ENCODE results near the gene ERP44.
"Not testable (repeated sequence)": the region's sequence is repeated elsewhere in the genome, so short reads cannot be mapped to it uniquely, and the experiment has no call there.

The ERP44 gene

GRCh38 chr9:100098887-100099721 is at the start of gene ERP44, which contains the start of gene INVS:
ERP44 (minus strand) TSS chr9:100099000; CDS start chr9:100098840, 160 bp downstream.
INVS (plus strand) TSS chr9:100099243; CDS start chr9:100104522, 5,279 bp downstream.
- DNase-seq, result peak; percentile 99

DNA sequence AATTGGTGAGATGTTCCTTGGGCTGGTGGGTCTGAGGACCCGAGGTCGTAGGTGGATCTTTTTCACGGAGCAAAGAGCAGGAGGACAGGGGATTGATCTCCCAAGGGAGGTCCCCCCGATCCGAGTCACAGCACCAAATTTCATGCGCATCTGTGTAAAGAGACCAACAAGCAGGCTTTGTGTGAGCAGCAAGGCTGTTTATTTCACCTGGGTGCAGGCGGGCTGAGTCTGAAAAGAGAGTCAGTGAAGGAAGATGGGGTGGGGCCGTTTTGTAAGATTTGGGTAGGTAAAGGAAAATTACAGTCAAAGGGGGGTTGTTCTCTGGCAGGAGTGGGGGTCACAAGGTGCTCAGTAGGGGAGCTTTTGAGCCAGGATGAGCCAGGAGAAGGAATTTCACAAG is 47.2 kb upstream of the ERP44 start:
- not testable (repeated sequence) for DNase-seq

DNA sequence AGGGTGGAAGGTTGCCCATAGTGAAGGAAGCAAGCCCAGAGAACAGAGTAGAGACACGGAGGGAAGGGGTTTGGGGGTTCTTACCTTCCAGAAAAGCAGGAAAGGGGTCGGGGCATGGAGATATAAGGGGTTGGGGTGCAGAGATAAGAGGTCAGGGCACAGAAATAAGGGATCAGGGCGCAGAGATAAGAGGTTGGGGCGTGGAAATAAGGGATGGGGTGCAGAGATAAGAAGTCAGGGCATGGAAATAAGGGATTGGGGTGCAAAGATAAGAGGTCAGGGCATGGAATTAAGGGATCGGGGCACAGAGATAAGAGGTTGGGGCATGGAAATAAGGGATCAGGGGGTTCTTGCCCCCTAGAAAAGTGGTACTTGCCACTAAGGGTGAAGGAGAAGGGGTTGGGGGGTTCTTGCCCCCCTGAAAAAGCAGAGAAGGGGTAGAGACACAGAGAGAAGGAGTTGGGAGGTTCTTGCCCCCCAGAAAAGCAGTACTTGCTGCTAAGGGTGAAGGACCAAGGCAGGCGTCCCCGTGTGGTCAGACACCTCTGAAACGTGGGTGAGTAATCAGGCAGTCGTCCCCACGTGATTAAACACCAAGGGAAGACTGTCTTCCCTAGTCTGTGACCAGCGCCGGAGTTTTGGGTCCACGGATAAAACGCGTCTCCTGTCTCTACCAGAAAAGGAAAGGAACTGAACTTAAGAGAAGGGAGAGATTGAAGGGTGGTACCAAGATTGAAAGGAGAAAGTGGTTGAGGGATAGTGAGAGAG is 46.6 kb upstream of the ERP44 start:
- not testable (repeated sequence) for DNase-seq

DNA sequence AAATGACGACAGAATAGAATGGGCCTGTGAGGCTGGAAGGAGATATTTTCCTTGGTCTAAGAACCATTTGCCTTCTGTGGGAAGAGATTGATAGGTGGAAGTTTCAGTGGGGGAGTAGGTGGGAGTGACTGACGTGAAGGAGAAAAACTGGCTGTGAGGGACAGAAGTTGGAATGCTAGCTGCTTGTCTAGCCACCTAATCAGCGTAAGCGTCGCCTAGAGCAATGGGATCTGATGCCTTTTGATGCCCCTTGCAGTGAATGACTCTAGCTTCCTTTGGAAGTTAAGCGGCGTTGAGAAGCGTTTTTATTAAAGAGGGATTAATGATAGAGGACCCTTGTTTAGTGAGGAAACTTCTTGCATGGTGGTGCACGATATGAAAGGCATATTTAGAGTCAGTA is 43.1 kb upstream of the ERP44 start:
- not testable (repeated sequence) for DNase-seq

DNA sequence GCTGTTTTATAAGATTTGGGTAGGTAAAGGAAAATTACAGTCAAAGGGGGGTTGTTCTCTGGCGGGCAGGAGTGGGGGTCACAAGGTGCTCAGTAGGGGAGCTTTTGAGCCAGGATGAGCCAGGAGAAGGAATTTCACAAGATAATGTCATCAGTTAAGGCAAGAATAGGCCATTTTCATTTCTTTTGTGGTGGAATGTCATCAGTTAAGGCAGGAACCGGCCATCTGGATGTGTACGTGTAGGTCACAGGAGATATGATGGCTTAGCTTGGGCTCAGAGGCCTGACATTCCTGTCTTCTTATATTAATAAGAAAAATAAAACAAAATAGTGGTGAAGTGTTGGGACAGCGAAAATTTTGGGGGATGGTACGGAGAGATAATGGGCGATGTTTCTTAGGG is 41.5 kb upstream of the ERP44 start:
- not testable (repeated sequence) for DNase-seq

DNA sequence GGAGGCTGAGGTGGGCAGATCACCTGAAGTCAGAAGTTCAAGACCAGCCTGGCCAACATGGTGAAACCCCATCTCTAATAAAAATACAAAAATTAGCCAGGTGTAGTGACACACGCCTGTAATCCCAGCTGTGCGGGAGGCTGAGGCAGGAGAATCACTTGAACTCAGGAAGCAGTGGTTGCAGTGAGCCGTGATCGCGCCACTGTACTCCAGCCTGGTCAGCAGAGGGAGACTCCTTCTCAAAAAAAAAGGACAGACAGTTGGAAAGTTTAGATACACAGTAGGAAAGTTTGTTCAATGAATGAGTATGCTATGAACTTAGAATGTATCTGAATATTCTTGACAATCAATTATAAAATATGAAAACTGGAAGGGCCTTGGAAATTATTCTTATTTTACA is 38.0 kb upstream of the ERP44 start:
- DNase-seq, result not testable (repeated sequence)

DNA sequence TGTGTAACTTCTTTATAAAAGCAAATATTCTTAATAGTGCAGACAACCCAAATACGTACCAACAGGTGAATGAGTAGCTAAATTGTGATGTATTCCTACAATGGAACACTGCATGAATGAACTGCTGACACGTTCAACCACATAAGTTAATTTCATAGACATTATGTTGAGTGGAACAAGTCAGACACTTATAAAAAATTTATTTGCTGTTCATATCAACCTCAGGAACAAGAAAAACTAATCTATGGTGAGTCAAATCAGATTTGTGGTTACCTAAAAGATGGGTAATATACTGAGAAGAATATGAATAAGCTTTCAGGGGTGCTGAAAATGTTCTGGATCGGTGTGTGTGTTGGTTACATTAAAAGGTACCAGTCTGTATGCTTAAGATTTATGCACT is 35.9 kb upstream of the ERP44 start:
- DNase-seq, result no peak

GRCh38 chr9:100131875-100132430 is 33.2 kb upstream of the ERP44 start:
- DNase-seq, result no peak

DNA sequence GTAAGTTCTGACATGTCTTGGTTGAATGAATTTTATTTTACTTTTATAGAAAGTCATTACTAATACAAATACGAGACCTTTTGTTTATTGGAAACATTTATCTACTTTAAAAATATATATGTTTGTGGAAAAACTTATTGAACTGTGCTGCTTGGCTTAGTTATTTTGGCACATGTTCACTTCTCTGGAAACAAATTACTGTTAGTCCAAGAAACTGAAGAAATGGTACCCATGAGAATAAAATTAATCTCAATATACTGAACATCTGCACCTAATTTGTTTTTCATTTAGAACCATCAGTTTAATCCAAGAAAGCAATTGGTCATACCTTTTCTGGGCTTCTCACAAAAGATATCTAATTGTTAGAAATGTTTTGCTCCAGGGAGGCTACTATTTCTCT is 32.4 kb upstream of the ERP44 start:
- no peak for DNase-seq

GRCh38 chr9:100129772-100130171 is 31.0 kb upstream of the ERP44 start:
- DNase-seq, result no peak

GRCh38 chr9:100126423-100126822 is 27.6 kb upstream of the ERP44 start:
- no peak for DNase-seq

DNA sequence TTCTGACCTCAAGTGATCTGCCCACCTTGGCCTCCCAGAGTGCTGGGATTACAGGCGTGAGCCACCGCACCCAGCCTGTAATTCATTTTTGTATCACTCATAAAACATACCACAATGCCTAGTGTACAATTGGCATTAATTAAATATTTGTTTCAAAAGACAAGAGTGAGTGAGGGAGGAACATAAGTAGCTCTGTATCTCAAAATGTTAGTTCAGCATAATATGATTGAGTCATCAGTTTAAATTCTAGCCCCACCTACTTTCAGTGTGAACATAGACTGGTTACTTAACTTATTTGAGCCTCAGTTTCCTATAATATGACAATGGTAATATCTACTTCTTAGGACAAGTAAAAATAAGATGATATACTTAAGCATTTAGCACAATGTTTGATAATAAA is 27.1 kb upstream of the ERP44 start:
- no peak for DNase-seq

DNA sequence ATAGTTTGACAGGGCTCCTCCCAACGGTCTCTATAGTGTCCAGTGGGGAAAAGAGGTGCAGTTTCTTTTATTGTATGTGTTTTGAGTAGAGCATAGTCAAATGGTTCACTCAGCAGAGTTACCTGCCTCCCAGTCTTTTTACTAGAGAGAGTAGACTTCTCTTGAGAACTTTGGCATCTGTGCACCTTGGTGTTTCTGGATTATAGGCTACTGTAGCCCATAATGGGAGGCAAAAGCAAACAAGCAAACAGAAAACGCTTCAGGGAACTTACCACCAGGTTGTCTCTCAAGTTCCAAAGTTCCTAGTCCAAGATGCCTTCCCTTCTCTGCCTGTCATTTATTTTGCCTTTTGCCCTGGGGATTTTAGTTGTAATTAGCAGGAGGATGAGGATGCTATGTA is 26.4 kb upstream of the ERP44 start:
- no peak for DNase-seq

GRCh38 chr9:100120286-100120685 is 21.5 kb upstream of the ERP44 start:
- DNase-seq, result no peak

- no peak for DNase-seq
Observed at GRCh38 chr9:100117316-100117715, 18.5 kb upstream of the ERP44 start.

- DNase-seq, result no peak
Observed at GRCh38 chr9:100112677-100113336, 14.0 kb upstream of the ERP44 start.

DNA sequence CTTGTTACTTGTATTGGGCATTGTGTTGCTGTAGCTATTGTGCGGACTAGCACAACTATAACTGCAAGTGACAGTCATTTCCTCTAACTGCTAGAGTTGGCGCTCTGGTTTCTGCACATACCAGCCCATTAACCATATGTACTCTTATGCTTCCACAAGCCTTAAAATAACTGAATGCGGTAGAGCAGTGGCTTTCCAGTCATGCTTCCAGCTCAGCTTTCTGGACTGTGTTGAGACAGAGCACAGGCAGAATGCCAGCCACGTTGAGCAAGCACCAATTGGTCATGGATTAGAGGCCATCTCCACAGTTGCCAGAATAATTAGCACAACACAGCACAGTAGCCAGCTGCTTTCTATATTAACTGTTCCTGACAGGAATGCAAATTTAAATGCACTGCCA is 12.4 kb upstream of the ERP44 start:
- DNase-seq, result no peak

GRCh38 chr9:100108559-100108958 is 9.8 kb upstream of the ERP44 start:
- DNase-seq, result no peak

DNA sequence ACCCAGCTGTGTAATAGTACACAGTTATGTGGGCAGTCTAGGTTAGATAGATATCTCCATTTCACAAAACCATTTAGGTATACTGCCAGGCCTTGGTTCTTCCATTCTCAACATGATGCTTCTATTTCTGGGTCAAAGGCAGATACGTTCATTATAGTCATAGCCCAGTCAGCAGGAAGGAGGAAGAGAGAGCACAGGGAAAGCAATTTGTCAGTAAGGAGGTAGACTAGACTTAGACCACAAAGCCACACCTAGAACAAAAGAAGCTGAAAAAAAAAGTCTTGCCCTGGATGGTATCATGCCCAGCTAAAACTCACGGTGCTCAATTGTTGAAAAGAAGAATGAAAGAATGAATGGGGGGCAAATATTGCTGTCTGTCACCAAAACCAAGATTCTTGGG is 7.8 kb upstream of the ERP44 start:
- no peak for DNase-seq

GRCh38 chr9:100105861-100106260 is 7.1 kb upstream of the ERP44 start:
- DNase-seq, result no peak

DNA sequence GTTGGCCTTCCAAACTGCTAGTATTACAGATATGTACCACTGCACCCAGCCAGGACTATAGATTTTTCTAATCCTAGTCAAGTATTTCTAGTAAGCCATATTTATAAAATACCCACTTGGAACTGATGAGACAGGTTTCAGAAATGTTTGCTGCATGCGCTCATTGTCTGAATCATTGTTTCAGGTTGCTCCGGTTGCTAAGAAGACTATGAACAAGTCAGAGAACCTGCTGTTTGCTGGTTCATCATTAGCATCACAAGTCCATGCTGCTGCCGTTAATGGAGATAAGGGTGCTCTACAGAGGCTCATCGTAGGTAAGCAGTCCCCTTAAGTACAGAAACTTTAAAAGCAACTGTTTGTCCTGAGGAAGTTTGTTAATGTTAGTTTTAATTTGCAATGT is 5.5 kb upstream of the ERP44 start:
- DNase-seq, result no peak

GRCh38 chr9:100101608-100102007 is 2.8 kb upstream of the ERP44 start:
- DNase-seq, result no peak

GRCh38 chr9:100100146-100100667 is 1.4 kb upstream of the ERP44 start:
- no peak for DNase-seq
